Prostate gland (tissue), 2 donors: ENCODE measurements around the gene KIAA0753. TPM values are rescaled to one million over a fixed set of nuclear protein-coding genes. Genes with fewer than 3 reads are reported as not detected.

Experiments
- DNase-seq: peaks from one replicate; pipeline ENCODE4 v3.0.0-alpha.2; 2019; ENCODE audit warnings: low spot score
- H3K27ac ChIP-seq, 2 donors: fragments of 200-600 bp; sonication (generic); 2 replicates each; pipeline ENCODE4 v1.5.1; 2017 to 2019
- H3K27me3 ChIP-seq: fragments of 200-600 bp; sonication (generic); replicated peaks from 2 replicates; pipeline ENCODE4 v1.5.1; 2019; ENCODE audit not compliant: insufficient read depth
- H3K36me3 ChIP-seq, 2 donors: fragments of 200-600 bp; sonication (generic); 1 replicate in 1 of 2; 2 replicates in 1 of 2; pipeline versions ENCODE4 v1.5.1 to v1.8.1; 2017 to 2019
- H3K4me1 ChIP-seq: fragments of 200-600 bp; sonication (generic); replicated peaks from 2 replicates; pipeline ENCODE4 v1.5.1; 2019
- H3K4me3 ChIP-seq, 2 donors: fragments of 200-600 bp; sonication (generic); 2 replicates each; pipeline ENCODE4 v1.5.1; 2017 to 2019
- H3K9me3 ChIP-seq: fragments of 200-600 bp; sonication (generic); 2 replicates; pipeline ENCODE4 v1.5.1; 2017
- POLR2A ChIP-seq: fragments of 450-650 bp; IDR thresholded peaks from one replicate; pipeline ENCODE4 v1.6.1; 2016; ENCODE audit warnings: antibody characterized with exemption, mild to moderate bottlenecking
- POLR2AphosphoS5 ChIP-seq: sonication (generic); formaldehyde crosslinking; IDR thresholded peaks from one replicate; pipeline ENCODE4 v1.6.1; 2017; ENCODE audit warnings: antibody characterized with exemption
- WGBS: methylation state at CpG from one replicate; pipeline ENCODE4 v1.1.5; 2018; 5-methylcytosine and 5-hydroxymethylcytosine counted together
- intact Hi-C: fragments of 100-400 bp; cut with DNase I; formaldehyde crosslinking; loops from one replicate; pipeline ENCODE4 v1.14.2; 2022
- total RNA-seq, 2 donors: library from RNA; depleted of rRNA; stranded (reverse); fragments of >200 nt; gene quantifications; one replicate each; pipeline ENCODE4 v1.1.0, GENCODE V29; 2016
- TF ChIP-seq, protein P1 (sequence below), 4 experiments: fragments of 200-600 bp in 2 of 4; fragments of 450-650 bp in 2 of 4; sonication (generic) in 2 of 4; IDR thresholded peaks; 1 replicate in 3 of 4; 2 replicates in 1 of 4; pipeline ENCODE4 v1.5.1; 2016 to 2019; ENCODE audit warnings: antibody characterized with exemption in 4 of 4, mild to moderate bottlenecking in 2 of 4, moderate library complexity in 2 of 4

The KIAA0753 gene
- 10 to 100 TPM; 17.2 to 28.3 TPM for total RNA-seq

DNA sequence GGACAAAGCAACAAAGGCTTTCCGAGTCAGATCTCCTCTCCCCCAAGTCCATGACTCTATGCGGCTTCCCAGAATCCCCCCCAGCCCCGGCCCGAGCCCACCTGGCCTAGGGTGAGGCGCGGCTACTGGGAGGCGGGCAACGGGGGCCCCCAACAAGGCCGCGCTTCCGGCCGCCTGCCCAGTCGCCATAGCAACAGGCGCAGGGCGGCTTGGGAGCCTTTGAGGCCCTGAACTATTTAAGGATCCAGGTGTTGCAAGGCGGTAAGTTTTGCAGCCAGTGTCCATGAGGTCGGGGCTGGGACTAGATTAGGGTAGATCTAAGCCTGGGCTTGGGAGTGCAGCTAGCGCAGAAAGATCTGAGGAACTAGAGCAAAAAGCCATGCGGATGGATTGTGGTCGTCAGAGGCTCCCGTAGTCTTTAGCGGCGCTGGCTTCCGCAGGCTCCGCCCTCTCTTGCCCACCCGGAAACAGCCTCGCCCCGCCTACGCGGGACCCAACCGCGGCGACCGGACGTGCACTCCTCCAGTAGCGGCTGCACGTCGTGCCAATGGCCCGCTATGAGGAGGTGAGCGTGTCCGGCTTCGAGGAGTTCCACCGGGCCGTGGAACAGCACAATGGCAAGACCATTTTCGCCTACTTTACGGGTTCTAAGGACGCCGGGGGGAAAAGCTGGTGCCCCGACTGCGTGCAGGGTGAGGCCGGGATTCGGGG is at the start of gene KIAA0753, which contains the start of gene TXNDC17:
TSS of gene KIAA0753 (minus strand) at position 176 of the 711 bp plus-strand sequence. CDS start 5,608 bp downstream, outside the sequence.
TSS of gene TXNDC17 (plus strand) at position 525 of the 711 bp plus-strand sequence. CDS start at position 548, 23 bp downstream.
- Histone ChIP-seq H3K9me3 (no peaks in the 10 kb centered on the region), H3K27me3 (no peaks in the 10 kb centered on the region), H3K27ac (peak within 1 kb of the TSS; percentile 80 to 84), H3K36me3 (no peaks in the 10 kb centered on the region), H3K4me1 (peaks cover 21% of the 10 kb centered on the region), H3K4me3 (peak within 1 kb of the TSS; percentile 65 to 89)
- WGBS = under 1% methylated on average over 39 of the region's 52 CpGs
- DNase-seq = peak; percentile 82
- TF ChIP-seq, protein P1, sequence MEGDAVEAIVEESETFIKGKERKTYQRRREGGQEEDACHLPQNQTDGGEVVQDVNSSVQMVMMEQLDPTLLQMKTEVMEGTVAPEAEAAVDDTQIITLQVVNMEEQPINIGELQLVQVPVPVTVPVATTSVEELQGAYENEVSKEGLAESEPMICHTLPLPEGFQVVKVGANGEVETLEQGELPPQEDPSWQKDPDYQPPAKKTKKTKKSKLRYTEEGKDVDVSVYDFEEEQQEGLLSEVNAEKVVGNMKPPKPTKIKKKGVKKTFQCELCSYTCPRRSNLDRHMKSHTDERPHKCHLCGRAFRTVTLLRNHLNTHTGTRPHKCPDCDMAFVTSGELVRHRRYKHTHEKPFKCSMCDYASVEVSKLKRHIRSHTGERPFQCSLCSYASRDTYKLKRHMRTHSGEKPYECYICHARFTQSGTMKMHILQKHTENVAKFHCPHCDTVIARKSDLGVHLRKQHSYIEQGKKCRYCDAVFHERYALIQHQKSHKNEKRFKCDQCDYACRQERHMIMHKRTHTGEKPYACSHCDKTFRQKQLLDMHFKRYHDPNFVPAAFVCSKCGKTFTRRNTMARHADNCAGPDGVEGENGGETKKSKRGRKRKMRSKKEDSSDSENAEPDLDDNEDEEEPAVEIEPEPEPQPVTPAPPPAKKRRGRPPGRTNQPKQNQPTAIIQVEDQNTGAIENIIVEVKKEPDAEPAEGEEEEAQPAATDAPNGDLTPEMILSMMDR (IDR thresholded peaks at IDR 0.05) = peak in 1 of 4 experiments; percentile 9
- TF ChIP-seq POLR2A (peak; percentile 86), POLR2AphosphoS5 (peak; percentile 92)
- intact Hi-C loops = no loop called here

DNA sequence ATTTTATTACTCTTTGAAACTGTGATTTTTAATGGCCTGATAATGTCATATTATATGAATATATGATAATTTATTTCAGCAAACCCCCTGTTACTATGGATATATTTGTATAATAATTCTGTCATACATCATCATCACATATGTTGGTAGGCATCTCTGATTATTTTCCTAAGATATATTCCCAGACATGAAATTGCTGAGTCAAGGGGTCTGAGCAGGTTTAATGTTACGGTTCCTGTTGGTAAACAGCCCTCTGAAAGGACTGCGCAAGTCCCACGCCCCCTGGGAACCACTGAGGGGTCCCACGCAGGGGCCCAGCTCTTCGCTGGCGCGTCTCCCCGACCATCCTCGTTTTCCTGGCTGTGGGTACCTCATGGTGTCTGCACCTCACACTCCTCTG is 48.4 kb upstream of the KIAA0753 start:
- WGBS = 88% methylated on average over 9 of the region's 9 CpGs
- Histone ChIP-seq H3K27ac (no peak overlapping the region), H3K9me3 (no peaks in the 10 kb centered on the region), H3K4me3 (no peak overlapping the region), H3K4me1 (no peaks in the 10 kb centered on the region), H3K27me3 (no peaks in the 10 kb centered on the region), H3K36me3 (no peaks in the 10 kb centered on the region)
- intact Hi-C loops = no loop called here
- DNase-seq = no peak
- no peak for TF ChIP-seq POLR2AphosphoS5
- TF ChIP-seq, protein P1 (IDR thresholded peaks at IDR 0.05) = no peak
- no peak for TF ChIP-seq POLR2A

DNA sequence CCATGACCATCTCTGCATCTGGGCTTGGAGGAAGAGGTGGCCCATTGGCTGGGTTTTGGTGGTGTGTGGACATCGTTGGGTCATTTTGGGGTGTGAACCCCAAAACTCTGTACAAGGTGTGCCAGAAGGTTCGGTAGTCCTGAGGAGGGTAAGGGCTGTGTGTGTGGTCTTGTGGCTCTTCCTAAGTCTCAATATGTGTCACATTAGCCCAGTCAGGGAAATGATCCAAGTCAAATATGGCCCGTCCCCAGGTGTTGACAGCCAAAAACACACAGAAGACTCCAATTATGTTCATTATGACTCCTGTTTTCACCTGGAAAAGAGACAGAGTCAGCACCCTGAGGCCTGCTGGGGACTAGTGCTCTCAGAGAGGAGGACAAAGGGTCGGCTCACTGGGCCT is 45.5 kb upstream of the KIAA0753 start:
- no peaks in the 10 kb centered on the region for H3K27me3 ChIP-seq
- whole genome bisulfite sequencing = 58% methylated on average over 4 of the region's 4 CpGs

DNA sequence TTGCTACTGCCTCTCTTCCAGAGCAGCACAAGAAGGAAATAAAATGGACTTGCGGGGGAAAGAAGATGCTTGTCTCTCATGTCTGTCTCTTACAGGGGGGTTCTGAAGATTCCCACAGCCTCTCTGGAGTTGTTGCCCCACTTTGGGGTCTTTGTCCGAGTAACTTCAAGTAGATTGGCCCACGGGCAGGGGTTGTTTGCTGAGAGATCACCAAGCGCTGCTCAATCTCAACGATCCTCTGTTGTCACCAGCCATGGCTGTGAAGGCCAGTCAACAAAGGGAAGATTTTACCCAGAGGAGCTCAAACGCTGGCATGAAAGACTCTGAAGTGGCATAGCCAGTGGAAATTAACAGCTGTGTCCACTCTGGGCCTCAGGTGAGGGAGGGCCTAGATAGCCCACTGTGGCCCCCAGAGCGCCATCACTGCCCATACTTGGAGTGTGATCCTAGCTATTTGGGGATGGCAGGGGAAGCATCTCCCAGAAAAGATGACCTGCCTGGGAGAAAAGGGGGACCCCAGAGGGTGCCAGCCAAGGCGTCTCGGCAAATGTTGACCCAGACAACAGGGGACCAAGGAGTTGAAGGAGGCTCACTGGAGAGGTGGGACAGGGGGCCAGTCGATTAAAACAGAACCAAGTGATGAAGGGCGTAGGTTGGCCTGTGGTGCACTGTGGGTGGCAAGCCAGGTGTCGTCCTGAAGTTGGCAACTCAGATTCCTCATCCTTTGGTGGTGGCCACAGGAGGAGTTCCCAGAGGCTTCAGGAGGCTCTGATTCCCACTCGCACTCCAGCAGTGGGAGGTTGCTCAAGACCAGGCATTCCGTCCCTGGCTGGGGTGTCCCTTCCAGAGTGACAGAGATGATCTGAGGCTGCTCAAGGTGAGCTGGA is 44.6 kb upstream of the KIAA0753 start:
- Histone ChIP-seq H3K36me3 (no peaks in the 10 kb centered on the region), H3K4me1 (no peaks in the 10 kb centered on the region), H3K4me3 (no peak overlapping the region), H3K27me3 (no peaks in the 10 kb centered on the region), H3K9me3 (no peaks in the 10 kb centered on the region), H3K27ac (no peak overlapping the region)
- TF ChIP-seq, protein P1 (IDR thresholded peaks at IDR 0.05) = no peak
- TF ChIP-seq POLR2AphosphoS5 (no peak), POLR2A (no peak)
- WGBS = 72% methylated on average over 14 of the region's 14 CpGs
- intact Hi-C loops = no loop called here
- no peak for DNase-seq

More for the DNA sequence above, 45.5 kb upstream of the KIAA0753 start:
- Histone ChIP-seq H3K4me1 (no peaks in the 10 kb centered on the region), H3K36me3 (no peaks in the 10 kb centered on the region), H3K9me3 (no peaks in the 10 kb centered on the region), H3K27ac (no peak overlapping the region), H3K4me3 (no peak overlapping the region)
- DNase-seq = no peak
- intact Hi-C loops = no loop called here
- TF ChIP-seq POLR2A (no peak), POLR2AphosphoS5 (no peak)
- TF ChIP-seq, protein P1 (IDR thresholded peaks at IDR 0.05) = no peak
